Panc1 (cell line): ENCODE measurements around the gene CAMSAP2.

Source experiments
- CTCF ChIP-seq: fragments of 450-650 bp; IDR thresholded peaks from 2 replicates; pipeline ENCODE4 v1.5.1; 2017; ENCODE audit warnings: mild to moderate bottlenecking
- POLR2AphosphoS5 ChIP-seq: IDR thresholded peaks from 2 replicates; pipeline ENCODE4 v1.6.1; 2012; ENCODE audit warnings: mild to moderate bottlenecking, low read depth, low read length, moderate library complexity
- REST ChIP-seq, 2 experiments: IDR thresholded peaks; 2 replicates each; pipeline ENCODE4 v1.6.1; 2011 to 2012; ENCODE audit warnings: low read depth in 2 of 2, control low read depth in 1 of 2, low read length in 1 of 2, mild to moderate bottlenecking in 1 of 2, moderate library complexity in 1 of 2; ENCODE audit not compliant: insufficient read depth in 1 of 2
- SIN3A ChIP-seq: IDR thresholded peaks from 2 replicates; pipeline ENCODE4 v1.6.1; 2012; ENCODE audit warnings: low read depth, mild to moderate bottlenecking, low read length, moderate library complexity, borderline replicate concordance; ENCODE audit not compliant: insufficient read depth
- TCF7L2 ChIP-seq: IDR thresholded peaks from 2 replicates; pipeline ENCODE4 v1.6.1; 2011; ENCODE audit warnings: mild to moderate bottlenecking, low read depth, low read length, inconsistent platforms

- no peak for TF ChIP-seq REST (IDR thresholded peaks at IDR 0.05; ENCODE audit: insufficient read depth in 1 of 2, low read depth in 2 of 2, low read length in 1 of 2)
- TF ChIP-seq CTCF, result no peak
- no peak for TF ChIP-seq POLR2AphosphoS5
- no peak for TF ChIP-seq SIN3A
- no peak for TF ChIP-seq TCF7L2
Observed at GRCh38 chr1:200866521-200866920, 127.8 kb downstream of the CAMSAP2 start.
